ENCODE data around the gene SDK2.

The SDK2 gene

DNA sequence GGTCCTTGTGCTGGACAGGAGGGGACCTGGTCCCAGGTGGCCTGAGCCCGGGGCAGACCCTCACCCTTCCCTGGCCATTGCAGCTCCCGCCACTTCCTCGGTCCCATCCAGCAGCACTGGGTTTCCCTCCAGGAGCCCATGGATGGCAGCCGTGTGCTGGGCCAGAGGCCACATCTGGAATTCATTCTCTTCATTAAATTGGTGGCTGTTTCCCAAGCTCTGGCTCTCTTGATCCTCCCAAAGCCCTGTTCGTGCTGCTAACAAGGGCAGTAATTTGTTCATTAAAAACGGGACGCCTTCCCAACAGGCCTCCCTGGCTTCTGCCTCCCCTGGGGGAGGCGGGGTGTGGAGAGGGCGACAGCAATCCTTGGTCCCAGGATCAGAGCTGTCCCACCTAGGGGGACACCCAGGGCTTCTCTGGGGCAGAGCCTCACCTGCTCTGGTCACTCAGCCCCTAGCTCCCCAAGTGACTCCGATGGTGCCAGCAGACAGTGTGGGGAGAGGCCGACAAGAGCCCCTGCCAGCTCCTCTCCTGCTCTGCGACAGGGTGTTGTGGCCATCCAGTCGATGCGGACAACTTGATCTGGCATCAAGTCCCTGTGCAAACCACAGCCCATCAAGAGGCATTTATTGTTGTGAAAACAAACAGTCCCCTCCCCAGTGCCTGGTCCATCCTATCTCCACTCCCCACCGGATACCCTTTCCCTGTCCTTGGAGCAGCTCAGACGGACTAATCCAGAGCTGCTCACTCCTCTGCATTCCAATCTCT lies 44.0 kb downstream of the SDK2 start:
- Histone ChIP-seq H3K27ac (ENCODE audit: low read depth in 2 of 2, low read length in 2 of 2) (no peak overlapping the region), H3K27me3 (ENCODE audit: control insufficient read depth in 2 of 2, insufficient read depth in 2 of 2, low read length in 2 of 2) (no peaks in the 10 kb centered on the region), H3K4me3 (ENCODE audit: low read length in 2 of 2) (no peak overlapping the region), H3K9me3 (ENCODE audit: control insufficient read depth in 2 of 2, low read length in 2 of 2) (no peaks in the 10 kb centered on the region), H3K4me1 (ENCODE audit: control insufficient read depth in 2 of 2, insufficient read depth in 2 of 2, low read length in 2 of 2) (peaks cover 0 to 3% of the 10 kb centered on the region in 2 donors), H3K9ac (ENCODE audit: low read depth in 1 of 2, low read length in 2 of 2) (no peak overlapping the region), H3K36me3 (ENCODE audit: control insufficient read depth in 2 of 2, insufficient read depth in 2 of 2, low read length in 2 of 2) (no peaks in the 10 kb centered on the region)

GRCh38 chr17:73599599-73599998 lies 44.6 kb downstream of the SDK2 start:
- H3K4me1 ChIP-seq (ENCODE audit: control insufficient read depth in 2 of 2, insufficient read depth in 2 of 2, low read length in 2 of 2): peaks cover 0 to 3% of the 10 kb centered on the region in 2 donors
- no peaks in the 10 kb centered on the region for H3K27me3 ChIP-seq (ENCODE audit: control insufficient read depth in 2 of 2, insufficient read depth in 2 of 2, low read length in 2 of 2)
- H3K9ac ChIP-seq (ENCODE audit: low read depth in 1 of 2, low read length in 2 of 2): no peak overlapping the region
- no peak overlapping the region for H3K27ac ChIP-seq (ENCODE audit: low read depth in 2 of 2, low read length in 2 of 2)
- H3K4me3 ChIP-seq (ENCODE audit: low read length in 2 of 2): no peak overlapping the region
- no peaks in the 10 kb centered on the region for H3K9me3 ChIP-seq (ENCODE audit: control insufficient read depth in 2 of 2, low read length in 2 of 2)
- H3K36me3 ChIP-seq (ENCODE audit: control insufficient read depth in 2 of 2, insufficient read depth in 2 of 2, low read length in 2 of 2): no peaks in the 10 kb centered on the region

DNA sequence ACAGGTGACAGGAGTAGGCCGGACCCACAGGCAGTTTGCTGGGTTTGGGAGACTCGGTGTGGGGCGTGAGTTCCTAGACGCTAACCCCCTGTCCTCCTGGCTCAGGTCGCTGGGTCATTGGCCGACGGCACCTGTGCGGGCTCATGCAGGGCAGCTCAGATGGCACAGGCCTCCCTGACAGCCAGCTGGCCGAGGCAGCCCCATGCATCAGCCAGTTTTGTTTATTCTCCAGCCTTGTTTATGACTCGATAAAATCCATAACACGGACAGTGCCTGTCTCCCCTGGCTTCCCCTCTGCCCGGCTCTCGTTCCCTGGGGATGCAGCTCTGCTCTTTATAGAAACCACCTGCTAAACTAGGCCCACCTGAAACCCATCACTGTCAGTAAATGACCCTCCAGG lies 46.0 kb downstream of the SDK2 start:
- no peak overlapping the region for H3K27ac ChIP-seq (ENCODE audit: low read depth in 2 of 2, low read length in 2 of 2)
- H3K4me1 ChIP-seq (ENCODE audit: control insufficient read depth in 2 of 2, insufficient read depth in 2 of 2, low read length in 2 of 2): peaks cover 0 to 3% of the 10 kb centered on the region in 2 donors
- no peaks in the 10 kb centered on the region for H3K9me3 ChIP-seq (ENCODE audit: control insufficient read depth in 2 of 2, low read length in 2 of 2)
- H3K4me3 ChIP-seq (ENCODE audit: low read length in 2 of 2): no peak overlapping the region
- H3K27me3 ChIP-seq (ENCODE audit: control insufficient read depth in 2 of 2, insufficient read depth in 2 of 2, low read length in 2 of 2): peaks cover 0 to 2% of the 10 kb centered on the region in 2 donors
- H3K36me3 ChIP-seq (ENCODE audit: control insufficient read depth in 2 of 2, insufficient read depth in 2 of 2, low read length in 2 of 2): no peaks in the 10 kb centered on the region
- H3K9ac ChIP-seq (ENCODE audit: low read depth in 1 of 2, low read length in 2 of 2): no peak overlapping the region

- H3K4me1 ChIP-seq (ENCODE audit: control insufficient read depth in 2 of 2, insufficient read depth in 2 of 2, low read length in 2 of 2): peaks cover 0 to 9% of the 10 kb centered on the region in 2 donors
- H3K27ac ChIP-seq (ENCODE audit: low read depth in 2 of 2, low read length in 2 of 2): no peak overlapping the region
- H3K4me3 ChIP-seq (ENCODE audit: low read length in 2 of 2): no peak overlapping the region
- no peaks in the 10 kb centered on the region for H3K9me3 ChIP-seq (ENCODE audit: control insufficient read depth in 2 of 2, low read length in 2 of 2)
- no peak overlapping the region for H3K9ac ChIP-seq (ENCODE audit: low read depth in 1 of 2, low read length in 2 of 2)
- peaks cover 0 to 2% of the 10 kb centered on the region in 2 donors for H3K27me3 ChIP-seq (ENCODE audit: control insufficient read depth in 2 of 2, insufficient read depth in 2 of 2, low read length in 2 of 2)
- no peaks in the 10 kb centered on the region for H3K36me3 ChIP-seq (ENCODE audit: control insufficient read depth in 2 of 2, insufficient read depth in 2 of 2, low read length in 2 of 2)
These were observed 48.3 kb downstream of the SDK2 start for GRCh38 chr17:73595931-73596330.

- H3K9ac ChIP-seq (ENCODE audit: low read depth in 1 of 2, low read length in 2 of 2): no peak overlapping the region
- peak overlapping the region in 1 of 2 donors; percentile 9 for H3K27ac ChIP-seq (ENCODE audit: low read depth in 2 of 2, low read length in 2 of 2)
- H3K4me1 ChIP-seq (ENCODE audit: control insufficient read depth in 2 of 2, insufficient read depth in 2 of 2, low read length in 2 of 2): peaks cover 0 to 9% of the 10 kb centered on the region in 2 donors
- H3K27me3 ChIP-seq (ENCODE audit: control insufficient read depth in 2 of 2, insufficient read depth in 2 of 2, low read length in 2 of 2): peaks cover 0 to 2% of the 10 kb centered on the region in 2 donors
- no peak overlapping the region for H3K4me3 ChIP-seq (ENCODE audit: low read length in 2 of 2)
- H3K9me3 ChIP-seq (ENCODE audit: control insufficient read depth in 2 of 2, low read length in 2 of 2): no peaks in the 10 kb centered on the region
- H3K36me3 ChIP-seq (ENCODE audit: control insufficient read depth in 2 of 2, insufficient read depth in 2 of 2, low read length in 2 of 2): no peaks in the 10 kb centered on the region
These were observed 48.8 kb downstream of the SDK2 start for GRCh38 chr17:73595479-73595878.

- no peak overlapping the region for H3K4me3 ChIP-seq (ENCODE audit: low read length in 2 of 2)
- H3K36me3 ChIP-seq (ENCODE audit: control insufficient read depth in 2 of 2, insufficient read depth in 2 of 2, low read length in 2 of 2): no peaks in the 10 kb centered on the region
- peak overlapping the region in 1 of 2 donors; percentile 9 for H3K27ac ChIP-seq (ENCODE audit: low read depth in 2 of 2, low read length in 2 of 2)
- peaks cover 0 to 2% of the 10 kb centered on the region in 2 donors for H3K27me3 ChIP-seq (ENCODE audit: control insufficient read depth in 2 of 2, insufficient read depth in 2 of 2, low read length in 2 of 2)
- H3K4me1 ChIP-seq (ENCODE audit: control insufficient read depth in 2 of 2, insufficient read depth in 2 of 2, low read length in 2 of 2): peaks cover 0 to 9% of the 10 kb centered on the region in 2 donors
- no peaks in the 10 kb centered on the region for H3K9me3 ChIP-seq (ENCODE audit: control insufficient read depth in 2 of 2, low read length in 2 of 2)
- H3K9ac ChIP-seq (ENCODE audit: low read depth in 1 of 2, low read length in 2 of 2): no peak overlapping the region
These were observed 49.2 kb downstream of the SDK2 start for GRCh38 chr17:73595068-73595467.

DNA sequence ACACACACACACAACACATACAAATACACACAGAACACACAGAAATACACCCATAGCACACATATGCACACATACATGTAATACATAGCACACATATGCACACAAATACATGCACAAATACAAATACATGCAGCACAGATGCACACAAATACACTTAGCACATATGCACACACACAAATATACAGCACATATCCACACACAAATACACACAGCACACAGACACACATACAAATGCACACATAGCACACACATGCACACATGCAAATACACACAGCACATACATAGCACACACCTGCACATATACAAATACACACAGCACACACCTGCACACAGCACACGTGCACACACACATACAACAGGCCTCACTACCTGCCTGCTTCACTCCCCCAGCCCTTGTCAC lies 49.6 kb downstream of the SDK2 start:
- H3K9me3 ChIP-seq (ENCODE audit: control insufficient read depth in 2 of 2, low read length in 2 of 2): no peaks in the 10 kb centered on the region
- H3K27me3 ChIP-seq (ENCODE audit: control insufficient read depth in 2 of 2, insufficient read depth in 2 of 2, low read length in 2 of 2): peaks cover 0 to 2% of the 10 kb centered on the region in 2 donors
- peaks cover 0 to 9% of the 10 kb centered on the region in 2 donors for H3K4me1 ChIP-seq (ENCODE audit: control insufficient read depth in 2 of 2, insufficient read depth in 2 of 2, low read length in 2 of 2)
- no peak overlapping the region for H3K27ac ChIP-seq (ENCODE audit: low read depth in 2 of 2, low read length in 2 of 2)
- no peak overlapping the region for H3K9ac ChIP-seq (ENCODE audit: low read depth in 1 of 2, low read length in 2 of 2)
- no peak overlapping the region for H3K4me3 ChIP-seq (ENCODE audit: low read length in 2 of 2)
- no peaks in the 10 kb centered on the region for H3K36me3 ChIP-seq (ENCODE audit: control insufficient read depth in 2 of 2, insufficient read depth in 2 of 2, low read length in 2 of 2)

- H3K4me1 ChIP-seq (ENCODE audit: control insufficient read depth in 2 of 2, insufficient read depth in 2 of 2, low read length in 2 of 2): peaks cover 0 to 9% of the 10 kb centered on the region in 2 donors
- no peak overlapping the region for H3K27ac ChIP-seq (ENCODE audit: low read depth in 2 of 2, low read length in 2 of 2)
- no peaks in the 10 kb centered on the region for H3K36me3 ChIP-seq (ENCODE audit: control insufficient read depth in 2 of 2, insufficient read depth in 2 of 2, low read length in 2 of 2)
- peaks cover 0 to 2% of the 10 kb centered on the region in 2 donors for H3K27me3 ChIP-seq (ENCODE audit: control insufficient read depth in 2 of 2, insufficient read depth in 2 of 2, low read length in 2 of 2)
- H3K9ac ChIP-seq (ENCODE audit: low read depth in 1 of 2, low read length in 2 of 2): no peak overlapping the region
- H3K9me3 ChIP-seq (ENCODE audit: control insufficient read depth in 2 of 2, low read length in 2 of 2): no peaks in the 10 kb centered on the region
- H3K4me3 ChIP-seq (ENCODE audit: low read length in 2 of 2): no peak overlapping the region
These were observed 50.2 kb downstream of the SDK2 start for GRCh38 chr17:73594025-73594424.

DNA sequence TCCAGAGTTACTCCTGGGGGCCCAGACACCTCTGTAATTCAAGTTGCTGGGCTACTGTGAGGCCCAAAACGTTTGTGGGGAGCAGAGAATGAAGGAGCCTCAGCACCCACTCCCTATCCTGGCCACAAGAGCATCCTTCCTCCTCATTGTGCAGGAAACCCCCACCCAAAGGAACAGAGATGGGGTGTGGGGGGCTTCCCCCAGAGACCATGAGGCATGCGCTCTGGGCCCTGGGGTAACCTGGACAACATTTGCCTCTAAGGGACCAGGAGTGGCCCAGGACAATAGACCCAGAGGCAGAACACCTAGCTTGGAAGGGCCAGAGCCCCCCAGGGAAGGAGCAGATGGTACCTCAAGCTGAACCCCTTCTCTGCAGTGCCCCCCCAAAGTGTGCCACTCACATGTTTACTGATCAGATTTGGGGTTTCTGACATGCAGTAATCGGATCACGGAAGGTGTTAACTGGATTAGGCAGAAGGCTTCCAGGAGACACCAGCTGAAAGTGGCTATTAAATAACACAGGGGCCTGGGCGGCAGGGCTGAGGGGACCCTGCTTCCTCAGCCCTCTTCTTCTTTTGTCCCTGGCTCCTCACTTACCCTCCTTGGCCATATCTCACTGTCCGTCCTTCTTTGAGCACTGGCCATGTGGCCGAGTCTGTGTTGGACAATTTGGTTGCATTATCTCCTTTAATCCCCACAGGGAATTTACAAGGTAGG lies 50.8 kb downstream of the SDK2 start:
- no peaks in the 10 kb centered on the region for H3K36me3 ChIP-seq (ENCODE audit: control insufficient read depth in 2 of 2, insufficient read depth in 2 of 2, low read length in 2 of 2)
- H3K9ac ChIP-seq (ENCODE audit: low read depth in 1 of 2, low read length in 2 of 2): no peak overlapping the region
- H3K27ac ChIP-seq (ENCODE audit: low read depth in 2 of 2, low read length in 2 of 2): peak overlapping the region in 1 of 2 donors; percentile 16
- H3K9me3 ChIP-seq (ENCODE audit: control insufficient read depth in 2 of 2, low read length in 2 of 2): no peaks in the 10 kb centered on the region
- no peak overlapping the region for H3K4me3 ChIP-seq (ENCODE audit: low read length in 2 of 2)
- peaks cover 0 to 2% of the 10 kb centered on the region in 2 donors for H3K27me3 ChIP-seq (ENCODE audit: control insufficient read depth in 2 of 2, insufficient read depth in 2 of 2, low read length in 2 of 2)
- H3K4me1 ChIP-seq (ENCODE audit: control insufficient read depth in 2 of 2, insufficient read depth in 2 of 2, low read length in 2 of 2): peaks cover 0 to 9% of the 10 kb centered on the region in 2 donors

DNA sequence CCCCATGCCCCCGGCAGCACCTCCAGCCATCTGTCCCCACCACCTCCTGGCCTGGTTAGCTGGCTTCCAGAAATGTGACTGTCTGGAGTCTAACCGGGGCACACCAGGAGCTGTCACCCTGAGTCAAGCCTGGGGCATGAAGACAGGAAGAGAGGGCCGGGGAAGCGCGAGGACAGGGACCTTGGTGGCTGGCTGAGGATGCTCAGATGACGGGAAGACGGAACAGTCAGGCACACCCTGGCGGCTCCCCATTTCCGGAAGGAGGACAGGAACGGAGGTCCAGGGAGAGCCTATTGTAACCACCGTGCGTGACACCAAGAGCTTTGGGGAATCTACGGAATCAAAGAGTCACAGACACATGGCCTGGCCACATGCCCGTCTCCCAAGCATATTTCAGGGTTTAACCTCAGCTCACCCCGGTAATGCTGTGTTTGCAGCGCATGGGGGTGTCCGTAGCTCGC lies 51.7 kb downstream of the SDK2 start:
- Histone ChIP-seq H3K36me3 (ENCODE audit: control insufficient read depth in 2 of 2, insufficient read depth in 2 of 2, low read length in 2 of 2) (no peaks in the 10 kb centered on the region), H3K9ac (ENCODE audit: low read depth in 1 of 2, low read length in 2 of 2) (no peak overlapping the region), H3K9me3 (ENCODE audit: control insufficient read depth in 2 of 2, low read length in 2 of 2) (no peaks in the 10 kb centered on the region), H3K4me3 (ENCODE audit: low read length in 2 of 2) (no peak overlapping the region), H3K27me3 (ENCODE audit: control insufficient read depth in 2 of 2, insufficient read depth in 2 of 2, low read length in 2 of 2) (peaks cover 0 to 2% of the 10 kb centered on the region in 2 donors), H3K4me1 (ENCODE audit: control insufficient read depth in 2 of 2, insufficient read depth in 2 of 2, low read length in 2 of 2) (peaks cover 0 to 9% of the 10 kb centered on the region in 2 donors), H3K27ac (ENCODE audit: low read depth in 2 of 2, low read length in 2 of 2) (peak overlapping the region in 1 of 2 donors; percentile 9)
